GM21576 (cell line): ENCODE results near the gene MYCL.
"Not testable (repeated sequence)": the region's sequence is repeated elsewhere in the genome, so short reads cannot be mapped to it uniquely, and the experiment has no call there.

Experiments
- ATAC-seq: cut with Tn5 transposase; IDR thresholded peaks from one replicate; pipeline ENCODE4 v1.9.1; 2021; ENCODE audit warnings: mild to moderate bottlenecking, moderate library complexity; ENCODE audit not compliant: unreplicated experiment

The MYCL gene

DNA sequence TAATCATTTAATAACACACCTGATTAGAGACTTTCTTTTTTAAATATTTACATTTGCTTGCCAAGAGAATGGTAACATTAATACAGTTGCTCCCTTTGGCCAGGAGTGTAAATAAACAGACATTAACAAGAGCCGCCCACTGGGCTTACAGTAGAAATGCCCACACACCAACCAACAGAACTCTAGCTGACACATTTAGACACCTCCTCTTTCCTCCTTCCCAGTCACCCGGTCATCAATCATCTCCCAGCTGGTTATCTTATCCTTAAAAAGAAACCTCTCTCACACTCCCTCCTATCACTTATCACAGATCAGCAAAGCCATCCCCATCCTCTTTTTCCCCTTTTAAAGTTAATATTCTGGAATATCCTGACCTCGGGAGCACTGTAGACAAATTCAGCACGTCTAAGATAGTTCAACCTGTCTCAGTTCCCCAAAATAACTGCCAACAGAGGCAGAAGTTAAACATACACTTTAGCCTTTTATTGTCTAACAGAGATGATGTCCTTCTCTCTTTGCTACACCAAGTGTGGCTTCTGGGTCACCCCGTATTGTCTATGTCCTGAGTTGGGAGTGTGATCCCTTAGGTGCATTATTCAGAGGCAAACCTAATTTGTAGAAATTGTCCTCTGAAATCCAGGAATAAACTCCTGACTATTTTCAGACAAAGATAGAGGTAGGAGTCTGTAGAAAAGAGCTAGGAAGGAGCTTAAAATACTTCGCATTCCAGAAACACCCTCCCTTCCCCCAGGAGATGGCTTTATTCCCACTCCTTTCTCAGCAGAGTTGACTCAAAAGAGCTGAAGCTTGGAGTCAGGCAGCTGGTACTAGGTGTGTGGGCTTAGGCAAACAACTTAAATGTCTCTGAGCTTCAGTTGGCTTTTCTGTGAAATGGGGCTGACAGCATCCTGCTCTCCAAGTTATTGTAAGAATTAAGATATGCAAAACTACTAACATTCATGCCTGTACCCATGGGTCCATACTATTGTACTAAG lies 8.8 kb downstream of the MYCL start:
- no peak for ATAC-seq

DNA sequence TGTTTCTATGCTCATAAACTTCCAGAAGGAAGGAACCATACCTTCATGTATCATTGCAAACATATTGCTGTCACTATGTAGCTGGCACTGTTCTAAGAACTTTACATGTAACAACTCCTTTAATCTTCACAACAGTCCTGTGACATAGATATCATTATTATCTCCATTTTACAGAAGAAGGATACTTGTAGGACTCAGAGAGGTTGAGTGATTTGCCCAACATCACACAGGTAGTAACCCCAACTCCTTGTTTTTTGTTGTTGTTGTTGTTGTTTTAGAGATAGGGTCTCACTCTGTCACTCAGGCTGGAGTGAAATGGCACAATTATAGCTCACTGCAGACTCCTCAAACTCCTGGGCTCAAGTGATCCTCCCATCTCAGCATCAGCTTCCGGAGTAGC lies 10.8 kb downstream of the MYCL start:
- ATAC-seq: no peak

- no peak for ATAC-seq
Measured at GRCh38 chr1:39890273-39890672, 11.4 kb downstream of the MYCL start.

DNA sequence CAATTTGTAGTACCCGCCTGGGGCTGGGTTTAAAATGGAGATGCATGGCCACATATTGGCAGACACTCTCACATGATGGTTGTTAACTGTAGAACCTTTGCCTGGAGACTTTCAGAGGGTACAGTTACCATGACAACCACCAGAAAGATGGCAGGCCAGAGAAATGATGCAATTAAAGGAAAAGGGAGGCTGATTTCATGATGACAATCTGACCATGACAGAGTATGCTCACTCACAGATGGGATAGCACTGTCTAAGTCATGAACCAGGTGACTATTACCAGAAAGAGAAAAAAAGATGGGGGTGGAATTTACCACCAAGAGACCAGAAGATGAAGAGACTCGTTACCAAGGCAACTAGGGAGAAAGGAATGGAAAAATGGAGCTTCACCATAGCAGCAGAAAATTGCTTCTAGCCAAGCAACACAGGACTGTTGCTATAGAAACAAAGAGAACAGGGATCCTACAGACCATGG lies 14.9 kb downstream of the MYCL start:
- no peak for ATAC-seq

DNA sequence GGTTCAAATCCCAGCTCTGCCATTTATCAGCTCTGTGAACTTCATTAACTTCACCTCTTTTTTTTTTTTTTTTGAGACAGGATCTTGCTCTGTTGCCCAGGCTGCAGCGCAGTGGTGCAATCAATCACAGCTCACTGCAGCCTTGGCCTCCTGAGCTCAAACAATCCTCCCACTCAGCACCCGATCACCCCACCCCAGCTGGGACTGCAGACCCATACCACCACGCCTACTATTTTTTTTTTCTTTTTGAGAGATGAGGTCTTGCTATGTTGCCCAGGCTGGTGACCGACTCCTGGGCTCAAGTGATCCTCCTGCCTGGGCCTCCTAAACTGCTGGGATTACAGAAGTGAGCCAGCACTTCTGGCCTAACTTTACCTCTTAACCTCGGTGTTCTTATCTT lies 16.2 kb downstream of the MYCL start:
- no peak for ATAC-seq

DNA sequence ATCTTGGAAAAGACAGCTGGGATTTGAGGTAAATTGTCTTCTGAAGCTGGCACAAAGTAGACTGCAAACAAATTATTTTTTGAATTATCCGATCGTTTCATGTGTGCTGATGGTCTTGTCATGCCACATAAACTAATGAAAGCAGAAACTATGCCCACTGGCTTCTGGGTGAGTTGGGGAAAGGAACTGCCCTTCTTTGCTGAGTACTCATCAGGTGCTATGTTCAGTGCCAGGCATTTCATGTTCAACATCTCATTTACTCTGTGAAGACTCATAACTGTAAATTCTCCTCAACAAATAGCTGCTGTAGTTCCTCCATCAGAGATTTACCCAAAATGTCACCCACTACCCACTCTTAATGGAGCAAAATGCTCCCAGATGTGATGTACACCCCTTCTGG lies 19.6 kb downstream of the MYCL start:
- no peak for ATAC-seq

GRCh38 chr1:39877980-39878956 lies 23.4 kb downstream of the MYCL start:
- ATAC-seq: no peak

GRCh38 chr1:39877231-39877778 lies 24.4 kb downstream of the MYCL start:
- no peak for ATAC-seq

DNA sequence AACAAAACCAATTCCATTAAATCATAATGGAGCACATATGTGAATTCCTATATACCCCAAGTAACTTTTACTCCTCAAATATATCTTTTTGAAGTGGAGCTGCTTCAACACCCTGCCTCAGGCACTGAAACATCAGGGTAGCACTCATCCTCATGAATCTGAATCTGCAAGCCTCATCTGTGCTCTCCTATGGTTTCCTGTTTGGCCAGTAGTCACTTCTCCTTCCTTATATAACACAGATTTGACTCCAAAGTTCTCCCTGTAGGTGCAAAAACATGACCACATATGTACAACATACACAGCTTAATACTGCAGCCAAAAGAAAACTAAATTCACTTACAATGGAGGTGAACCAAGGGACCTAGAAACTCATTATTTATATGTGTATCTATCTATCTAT lies 25.6 kb downstream of the MYCL start:
- ATAC-seq: no peak

DNA sequence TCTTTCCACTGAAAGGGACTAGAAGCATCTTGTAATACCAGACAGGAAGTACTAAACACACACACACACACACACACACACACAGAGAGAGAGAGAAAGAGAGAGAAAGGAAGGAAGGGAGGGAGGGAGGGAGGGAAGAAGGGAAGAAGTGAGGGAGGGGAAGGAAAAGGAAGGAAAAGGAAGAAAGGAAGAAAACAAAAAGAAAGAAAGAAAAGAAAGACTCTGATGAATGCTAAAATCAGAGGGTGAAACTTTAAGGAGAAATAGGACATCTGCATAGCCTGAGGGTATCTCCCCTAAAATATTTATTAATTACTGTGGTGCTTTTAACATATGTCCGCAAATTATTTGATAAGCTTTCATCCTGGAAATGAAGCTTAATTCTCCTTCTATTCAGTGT lies 29.0 kb downstream of the MYCL start:
- no peak for ATAC-seq

GRCh38 chr1:39871796-39872195 lies 29.9 kb downstream of the MYCL start:
- no peak for ATAC-seq

- ATAC-seq: not testable (repeated sequence)
Measured at GRCh38 chr1:39871043-39871442, 30.7 kb downstream of the MYCL start.

- ATAC-seq: not testable (repeated sequence)
Measured at GRCh38 chr1:39869538-39870112, 32.1 kb downstream of the MYCL start.

DNA sequence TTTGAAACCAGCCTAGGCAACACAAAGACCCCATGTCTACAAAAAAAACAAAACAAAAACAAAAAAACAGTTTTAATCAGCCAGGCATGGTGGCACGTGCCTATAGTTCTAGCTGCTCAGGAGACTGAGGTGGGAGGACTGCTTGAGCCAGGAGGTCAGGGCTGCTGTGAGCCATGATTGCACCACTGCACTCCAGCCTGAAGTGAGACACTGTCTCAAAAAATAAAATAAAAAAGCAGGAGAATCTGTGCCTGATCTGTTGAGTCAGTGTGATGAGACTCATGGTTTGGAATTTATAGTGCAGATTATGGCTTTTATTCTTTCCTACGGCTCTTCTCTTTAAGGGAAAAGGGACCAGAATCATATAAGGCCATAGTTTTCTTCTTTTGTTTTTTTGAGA lies 35.0 kb downstream of the MYCL start:
- ATAC-seq: no peak

- no peak for ATAC-seq
Measured at GRCh38 chr1:39865762-39866161, 36.0 kb downstream of the MYCL start.

- ATAC-seq: no peak
Measured at GRCh38 chr1:39863177-39863576, 38.5 kb downstream of the MYCL start.

GRCh38 chr1:39861003-39861402 lies 40.7 kb downstream of the MYCL start:
- ATAC-seq: no peak

DNA sequence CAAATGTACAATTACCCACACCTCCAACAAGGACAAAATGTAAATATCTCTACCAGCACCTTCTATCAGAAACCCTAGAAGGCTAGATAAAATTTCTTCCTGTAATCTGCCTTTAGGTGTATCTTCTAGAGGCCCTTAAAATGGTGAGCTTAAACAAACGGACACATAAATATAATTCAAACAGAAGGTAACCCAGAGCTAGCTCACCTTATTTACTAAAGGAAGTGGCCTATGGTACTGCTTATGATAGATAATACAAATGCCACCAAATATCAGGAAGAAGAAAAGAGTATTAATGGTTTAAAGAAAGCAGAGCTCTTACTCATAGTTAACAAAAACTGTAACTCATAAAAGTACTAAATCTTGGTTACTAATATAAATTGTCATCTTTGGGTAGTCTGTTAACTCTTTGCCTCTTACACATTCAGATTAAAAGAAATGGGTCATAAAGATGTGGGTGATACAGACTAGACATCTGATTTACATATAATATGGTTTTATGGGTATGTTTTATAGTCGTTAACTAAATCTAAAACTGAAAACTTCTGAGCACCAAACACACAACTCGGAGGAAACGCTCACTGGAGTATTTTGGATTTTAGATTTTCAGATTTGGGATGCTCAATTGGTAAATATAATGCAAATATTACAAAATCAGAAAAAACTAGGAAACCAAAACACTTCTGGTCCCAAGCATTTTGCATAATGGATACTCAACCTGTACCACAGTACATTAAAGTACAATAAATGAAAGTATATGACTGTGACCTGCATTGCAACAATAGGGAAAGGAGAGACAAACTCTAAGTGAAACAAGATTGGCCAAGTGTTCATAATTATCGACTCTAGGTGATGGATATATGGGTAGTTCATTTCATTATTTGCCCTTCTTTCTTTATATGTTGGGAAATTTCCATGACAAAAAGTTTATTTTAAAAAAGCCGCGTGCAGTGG lies 41.6 kb downstream of the MYCL start:
- ATAC-seq: no peak

- ATAC-seq: no peak
Measured at GRCh38 chr1:39858315-39858714, 43.4 kb downstream of the MYCL start.
